Kidney epithelial cell (primary cell): ENCODE measurements around the gene MSH3. TPM values are rescaled to one million over a fixed set of nuclear protein-coding genes. Genes with fewer than 3 reads are reported as not detected.

Experiments used
- DNase-seq: peaks from one replicate; pipeline ENCODE4 v3.0.0-alpha.2; 2010; ENCODE audit warnings: low read depth
- H3K27me3 ChIP-seq: 2 replicates; pipeline ENCODE4 v1.6.0; 2011; ENCODE audit warnings: low read length; ENCODE audit not compliant: control insufficient read depth, insufficient read depth
- H3K36me3 ChIP-seq: 2 replicates; pipeline ENCODE4 v1.5.1; 2011; ENCODE audit warnings: low read length; ENCODE audit not compliant: control insufficient read depth, insufficient read depth
- H3K4me3 ChIP-seq: 2 replicates; pipeline ENCODE4 v1.5.1; 2011; ENCODE audit warnings: low read depth, mild to moderate bottlenecking, control low read depth, low read length
- total RNA-seq: library from RNA; depleted of rRNA; stranded (reverse); fragments of >200 nt; gene quantifications from 2 replicates; pipeline ENCODE4 v1.2.3, GENCODE V29; 2015
- TF ChIP-seq, protein P1 (sequence below): IDR thresholded peaks from 2 replicates; pipeline ENCODE4 v1.5.1; 2011; ENCODE audit warnings: mild to moderate bottlenecking, moderate library complexity, low read length, control low read depth, inconsistent platforms; ENCODE audit not compliant: insufficient read depth, poor library complexity, severe bottlenecking

MSH3 gene
- total RNA-seq, 1 donor from 2014 or later, result 23.5 TPM

DNA sequence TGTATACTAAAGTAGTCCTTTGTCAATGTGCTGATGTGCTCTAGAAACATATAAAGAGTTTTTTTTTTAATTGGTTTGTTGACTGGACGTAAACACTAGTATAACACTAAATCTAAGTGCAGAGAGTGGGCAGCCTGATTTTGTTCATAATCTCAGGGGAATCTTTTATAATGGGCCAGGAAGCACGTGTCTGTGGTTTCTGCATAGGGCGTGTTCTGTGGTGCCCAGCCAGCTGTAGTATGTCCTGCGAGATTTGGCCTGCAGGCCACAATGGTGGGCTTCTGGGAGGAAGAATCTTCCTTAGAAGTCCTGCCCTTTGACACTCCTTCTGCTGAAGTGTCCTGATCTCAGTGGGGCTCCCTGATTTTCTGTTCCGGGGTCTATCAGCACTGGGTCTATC is 49.3 kb downstream of the MSH3 start:
- Histone ChIP-seq H3K36me3 (no peaks in the 10 kb centered on the region), H3K4me3 (no peak overlapping the region), H3K27me3 (no peaks in the 10 kb centered on the region)
- DNase-seq, result no peak
- TF ChIP-seq, protein P1, sequence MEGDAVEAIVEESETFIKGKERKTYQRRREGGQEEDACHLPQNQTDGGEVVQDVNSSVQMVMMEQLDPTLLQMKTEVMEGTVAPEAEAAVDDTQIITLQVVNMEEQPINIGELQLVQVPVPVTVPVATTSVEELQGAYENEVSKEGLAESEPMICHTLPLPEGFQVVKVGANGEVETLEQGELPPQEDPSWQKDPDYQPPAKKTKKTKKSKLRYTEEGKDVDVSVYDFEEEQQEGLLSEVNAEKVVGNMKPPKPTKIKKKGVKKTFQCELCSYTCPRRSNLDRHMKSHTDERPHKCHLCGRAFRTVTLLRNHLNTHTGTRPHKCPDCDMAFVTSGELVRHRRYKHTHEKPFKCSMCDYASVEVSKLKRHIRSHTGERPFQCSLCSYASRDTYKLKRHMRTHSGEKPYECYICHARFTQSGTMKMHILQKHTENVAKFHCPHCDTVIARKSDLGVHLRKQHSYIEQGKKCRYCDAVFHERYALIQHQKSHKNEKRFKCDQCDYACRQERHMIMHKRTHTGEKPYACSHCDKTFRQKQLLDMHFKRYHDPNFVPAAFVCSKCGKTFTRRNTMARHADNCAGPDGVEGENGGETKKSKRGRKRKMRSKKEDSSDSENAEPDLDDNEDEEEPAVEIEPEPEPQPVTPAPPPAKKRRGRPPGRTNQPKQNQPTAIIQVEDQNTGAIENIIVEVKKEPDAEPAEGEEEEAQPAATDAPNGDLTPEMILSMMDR, result no peak

- TF ChIP-seq, protein P1, result no peak
- H3K36me3 ChIP-seq, result no peaks in the 10 kb centered on the region
- H3K27me3 ChIP-seq, result no peaks in the 10 kb centered on the region
- no peak overlapping the region for H3K4me3 ChIP-seq
- no peak for DNase-seq
These were observed 49.8 kb downstream of the MSH3 start for GRCh38 chr5:80704221-80704620.

GRCh38 chr5:80705216-80705769 is 50.8 kb downstream of the MSH3 start:
- no peak overlapping the region for H3K4me3 ChIP-seq
- H3K27me3 ChIP-seq, result no peaks in the 10 kb centered on the region
- DNase-seq, result no peak
- TF ChIP-seq, protein P1, result no peak
- H3K36me3 ChIP-seq, result no peaks in the 10 kb centered on the region

DNA sequence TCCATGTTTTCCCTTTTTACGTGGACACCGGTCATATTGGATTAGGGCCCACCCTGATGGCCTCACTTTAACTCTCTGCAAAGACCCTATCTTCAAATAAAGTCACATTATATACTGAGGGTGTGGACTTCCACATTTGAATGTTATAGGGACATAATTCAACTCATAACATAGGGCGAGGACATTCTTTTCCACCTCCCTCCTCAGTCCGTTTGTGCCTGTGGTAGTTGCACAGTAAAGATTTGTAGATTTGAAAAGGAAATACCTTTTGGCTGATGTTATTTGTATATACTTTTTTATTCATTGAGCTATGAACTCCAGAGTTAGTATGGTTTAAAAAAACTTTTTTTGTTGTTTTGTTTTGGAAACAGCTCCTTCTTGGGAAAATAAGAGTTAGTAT is 51.3 kb downstream of the MSH3 start:
- Histone ChIP-seq H3K4me3 (no peak overlapping the region), H3K36me3 (no peaks in the 10 kb centered on the region), H3K27me3 (no peaks in the 10 kb centered on the region)
- no peak for DNase-seq
- TF ChIP-seq, protein P1, result no peak

DNA sequence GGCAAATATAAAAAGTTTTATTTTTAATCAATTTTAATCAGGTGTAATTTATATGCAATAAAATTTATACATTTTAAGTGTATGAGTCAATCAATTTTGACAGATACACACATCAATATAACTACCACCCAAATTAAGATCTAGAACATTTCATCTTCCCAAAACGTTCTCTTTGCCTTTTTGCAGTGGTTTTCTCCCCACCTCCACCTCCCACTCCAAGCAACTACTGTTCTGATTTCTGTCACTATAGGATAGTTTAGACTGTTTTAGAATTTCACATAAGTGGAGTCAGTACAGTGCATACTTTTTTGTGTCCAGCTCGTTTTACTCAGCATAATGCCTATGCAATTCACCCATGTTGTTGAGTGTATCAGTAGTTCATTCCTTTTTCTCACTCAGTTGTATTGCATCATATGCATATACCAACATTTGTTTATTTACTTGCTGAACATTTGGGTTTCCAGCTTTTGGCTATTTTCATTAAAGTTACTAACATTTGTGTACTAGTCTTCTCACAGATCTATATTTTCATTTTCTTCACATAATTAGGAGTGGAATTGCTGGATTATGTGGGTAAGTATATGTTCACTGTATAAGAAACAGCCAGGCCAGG is 52.5 kb downstream of the MSH3 start:
- no peaks in the 10 kb centered on the region for H3K36me3 ChIP-seq
- TF ChIP-seq, protein P1, result no peak
- H3K4me3 ChIP-seq, result no peak overlapping the region
- H3K27me3 ChIP-seq, result no peaks in the 10 kb centered on the region
- DNase-seq, result no peak

- H3K27me3 ChIP-seq, result no peaks in the 10 kb centered on the region
- TF ChIP-seq, protein P1, result no peak
- no peak overlapping the region for H3K4me3 ChIP-seq
- H3K36me3 ChIP-seq, result no peaks in the 10 kb centered on the region
- peak; percentile 21 for DNase-seq
These were observed 53.2 kb downstream of the MSH3 start for GRCh38 chr5:80707645-80708044.
